ENCODE measurements around the gene LHX3. TPM values are rescaled to one million over a fixed set of nuclear protein-coding genes. Genes with fewer than 3 reads are reported as not detected.
A peak's percentile ranks its signal among the peaks of the same experiment; 100 is the strongest.

The LHX3 gene
- total RNA-seq, 1 experiment from 2014 or later: not detected

- Histone ChIP-seq H2BK12ac (ENCODE audit: insufficient read length, low read depth, low read length) (no peak overlapping the region), H3K4me1 (ENCODE audit: insufficient read depth, low read length) (no peaks in the 10 kb centered on the region), H4K8ac (replicated peaks; ENCODE audit: insufficient read length, low read depth, low read length) (no peak overlapping the region), H3T11ph (ENCODE audit: low read length) (no peak overlapping the region), H2BK5ac (ENCODE audit: insufficient read length, low read length) (no peak overlapping the region), H3K18ac (ENCODE audit: insufficient read length, low read depth, low read length) (no peak overlapping the region), H2BK120ac (ENCODE audit: low read depth, low read length, poor library complexity, severe bottlenecking) (no peak overlapping the region), H3K23me2 (ENCODE audit: insufficient read length, low read depth, low read length, poor library complexity, severe bottlenecking) (no peaks in the 10 kb centered on the region), H4K91ac (ENCODE audit: insufficient read length, low read depth, low read length) (no peak overlapping the region), H3K27ac (ENCODE audit: insufficient read length, low read depth, low read length) (no peak overlapping the region), H3K79me2 (ENCODE audit: insufficient read depth, low read length) (peaks cover 24% of the 10 kb centered on the region; the same call in 1 of the 2 replicates), H2AK5ac (ENCODE audit: insufficient read length, low read length) (no peak overlapping the region), H2BK20ac (ENCODE audit: low read depth, low read length, poor library complexity, severe bottlenecking) (no peak overlapping the region), H3K27me3 (ENCODE audit: insufficient read depth, low read length) (no peaks in the 10 kb centered on the region), H3K4ac (ENCODE audit: low read depth, low read length) (no peak overlapping the region), H2BK15ac (ENCODE audit: low read depth, low read length) (no peak overlapping the region), H4K20me1 (ENCODE audit: control insufficient read depth, insufficient read depth, insufficient read length) (peaks cover 6% of the 10 kb centered on the region), H3K79me1 (ENCODE audit: insufficient read depth, low read depth, low read length, poor library complexity, severe bottlenecking) (peaks cover 13% of the 10 kb centered on the region), H3K23ac (ENCODE audit: insufficient read length, low read depth, low read length) (no peak overlapping the region), H3K14ac (ENCODE audit: insufficient read depth, low read length) (no peak overlapping the region), H2AFZ (ENCODE audit: low read length) (no peak overlapping the region), H3K4me2 (ENCODE audit: insufficient read depth, insufficient read length, low read length) (no peak overlapping the region), H3K56ac (ENCODE audit: insufficient read length, low read depth, low read length) (no peak overlapping the region), H3K9me3 (ENCODE audit: control insufficient read depth, low read depth, low read length) (no peaks in the 10 kb centered on the region), H4K5ac (ENCODE audit: insufficient read length, low read depth, low read length) (no peak overlapping the region), H3K9ac (ENCODE audit: extremely low read depth, insufficient read length, low read length) (no peak overlapping the region)
- WGBS (ENCODE audit: extremely low coverage, insufficient read length, low lambda C conversion rate): no CpG with 5 or more reads among the region's 12 CpGs
- TF ChIP-seq, protein P1, sequence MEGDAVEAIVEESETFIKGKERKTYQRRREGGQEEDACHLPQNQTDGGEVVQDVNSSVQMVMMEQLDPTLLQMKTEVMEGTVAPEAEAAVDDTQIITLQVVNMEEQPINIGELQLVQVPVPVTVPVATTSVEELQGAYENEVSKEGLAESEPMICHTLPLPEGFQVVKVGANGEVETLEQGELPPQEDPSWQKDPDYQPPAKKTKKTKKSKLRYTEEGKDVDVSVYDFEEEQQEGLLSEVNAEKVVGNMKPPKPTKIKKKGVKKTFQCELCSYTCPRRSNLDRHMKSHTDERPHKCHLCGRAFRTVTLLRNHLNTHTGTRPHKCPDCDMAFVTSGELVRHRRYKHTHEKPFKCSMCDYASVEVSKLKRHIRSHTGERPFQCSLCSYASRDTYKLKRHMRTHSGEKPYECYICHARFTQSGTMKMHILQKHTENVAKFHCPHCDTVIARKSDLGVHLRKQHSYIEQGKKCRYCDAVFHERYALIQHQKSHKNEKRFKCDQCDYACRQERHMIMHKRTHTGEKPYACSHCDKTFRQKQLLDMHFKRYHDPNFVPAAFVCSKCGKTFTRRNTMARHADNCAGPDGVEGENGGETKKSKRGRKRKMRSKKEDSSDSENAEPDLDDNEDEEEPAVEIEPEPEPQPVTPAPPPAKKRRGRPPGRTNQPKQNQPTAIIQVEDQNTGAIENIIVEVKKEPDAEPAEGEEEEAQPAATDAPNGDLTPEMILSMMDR (conservative IDR thresholded peaks at IDR 0.05): no peak
- Mint-ChIP-seq H3K27me3 (ENCODE audit: low read depth) (no peaks in the 10 kb centered on the region), H3K9me3 (no peaks in the 10 kb centered on the region), H3K4me1 (peaks cover 23 to 26% of the 10 kb centered on the region in 2 experiments), H3K4me3 (no peak overlapping the region), H3K27ac (peak overlapping the region; percentile 62 to 90 (median 66); a peak in 4 of 7 replicates), H3K36me3 (ENCODE audit: insufficient read depth in 1 of 3, low read depth in 3 of 3) (peaks cover 11 to 28% (median 22%) of the 10 kb centered on the region in 3 experiments)
- DNase-seq: no peak
Measured at GRCh38 chr9:136238342-136238732, 33.4 kb upstream of the LHX3 start.

Data from H9 (cell line).